IPS-15b (cell line): ENCODE data around the gene PCDHGC3.

ENCODE experiments used
- H3K27me3 ChIP-seq: one replicate; pipeline ENCODE4 v1.6.1; 2013; ENCODE audit warnings: low read length; ENCODE audit not compliant: control insufficient read depth, insufficient read depth
- H3K36me3 ChIP-seq: one replicate; pipeline ENCODE4 v1.6.1; 2013; ENCODE audit warnings: low read length; ENCODE audit not compliant: control insufficient read depth, insufficient read depth
- H3K4me1 ChIP-seq: one replicate; pipeline ENCODE4 v1.6.1; 2013; ENCODE audit warnings: mild to moderate bottlenecking, low read length; ENCODE audit not compliant: control insufficient read depth, insufficient read depth
- H3K4me3 ChIP-seq: one replicate; pipeline ENCODE4 v1.5.1; 2013; ENCODE audit warnings: low read depth, low read length
- H3K9ac ChIP-seq: one replicate; pipeline ENCODE4 v1.6.1; 2013; ENCODE audit warnings: low read depth, mild to moderate bottlenecking, low read length
- H3K9me3 ChIP-seq: one replicate; pipeline ENCODE4 v1.6.1; 2013; ENCODE audit warnings: mild to moderate bottlenecking, low read length; ENCODE audit not compliant: control insufficient read depth, insufficient read depth

Gene PCDHGC3

GRCh38 chr5:141465351-141465750 lies 10.4 kb upstream of the PCDHGC3 start:
- Histone ChIP-seq H3K27me3 (no peaks in the 10 kb centered on the region), H3K4me1 (no peaks in the 10 kb centered on the region), H3K4me3 (no peak overlapping the region), H3K9me3 (no peaks in the 10 kb centered on the region), H3K9ac (no peak overlapping the region), H3K36me3 (no peaks in the 10 kb centered on the region)

GRCh38 chr5:141476132-141476911 lies 556 bp downstream of the PCDHGC3 start:
- H3K4me1 ChIP-seq, result peaks cover 12% of the 10 kb centered on the region
- H3K27me3 ChIP-seq, result peaks cover 31% of the 10 kb centered on the region
- H3K9me3 ChIP-seq, result no peaks in the 10 kb centered on the region
- H3K36me3 ChIP-seq, result no peaks in the 10 kb centered on the region
- H3K9ac ChIP-seq, result peak overlapping the region; percentile 4
- peak overlapping the region; percentile 95 for H3K4me3 ChIP-seq

- H3K9me3 ChIP-seq, result no peaks in the 10 kb centered on the region
- no peak overlapping the region for H3K9ac ChIP-seq
- H3K4me3 ChIP-seq, result peak overlapping the region; percentile 95
- H3K27me3 ChIP-seq, result peaks cover 31% of the 10 kb centered on the region
- peaks cover 12% of the 10 kb centered on the region for H3K4me1 ChIP-seq
- no peaks in the 10 kb centered on the region for H3K36me3 ChIP-seq
Measured at GRCh38 chr5:141477044-141477575, 1.3 kb downstream of the PCDHGC3 start.

- Histone ChIP-seq H3K27me3 (peaks cover 31% of the 10 kb centered on the region), H3K9me3 (no peaks in the 10 kb centered on the region), H3K9ac (no peak overlapping the region), H3K36me3 (no peaks in the 10 kb centered on the region), H3K4me3 (peak overlapping the region; percentile 19), H3K4me1 (peaks cover 12% of the 10 kb centered on the region)
Measured at GRCh38 chr5:141477815-141478214, 2.0 kb downstream of the PCDHGC3 start.

- Histone ChIP-seq H3K9ac (no peak overlapping the region), H3K4me3 (peak overlapping the region; percentile 19), H3K4me1 (peaks cover 14% of the 10 kb centered on the region), H3K9me3 (no peaks in the 10 kb centered on the region), H3K36me3 (no peaks in the 10 kb centered on the region), H3K27me3 (peaks cover 35% of the 10 kb centered on the region)
Measured at GRCh38 chr5:141478321-141478945, 2.7 kb downstream of the PCDHGC3 start.

GRCh38 chr5:141479776-141480175 lies 4.0 kb downstream of the PCDHGC3 start:
- Histone ChIP-seq H3K4me3 (no peak overlapping the region), H3K9me3 (no peaks in the 10 kb centered on the region), H3K27me3 (peaks cover 32% of the 10 kb centered on the region), H3K9ac (no peak overlapping the region), H3K4me1 (peaks cover 25% of the 10 kb centered on the region), H3K36me3 (no peaks in the 10 kb centered on the region)

GRCh38 chr5:141483902-141484301 lies 8.1 kb downstream of the PCDHGC3 start:
- Histone ChIP-seq H3K9ac (no peak overlapping the region), H3K36me3 (no peaks in the 10 kb centered on the region), H3K4me3 (peak overlapping the region; percentile 77)

GRCh38 chr5:141484310-141484640 lies 8.5 kb downstream of the PCDHGC3 start:
- H3K36me3 ChIP-seq, result no peaks in the 10 kb centered on the region
- peaks cover 19% of the 10 kb centered on the region for H3K4me1 ChIP-seq
- peak overlapping the region; percentile 77 for H3K4me3 ChIP-seq
- no peaks in the 10 kb centered on the region for H3K9me3 ChIP-seq
- H3K9ac ChIP-seq, result no peak overlapping the region
- H3K27me3 ChIP-seq, result peaks cover 28% of the 10 kb centered on the region

More at GRCh38 chr5:141483902-141484301, 8.1 kb downstream of the PCDHGC3 start:
- Histone ChIP-seq H3K9me3 (no peaks in the 10 kb centered on the region), H3K4me1 (peaks cover 19% of the 10 kb centered on the region), H3K27me3 (peaks cover 28% of the 10 kb centered on the region)

GRCh38 chr5:141484641-141485311 lies 9.0 kb downstream of the PCDHGC3 start, which contains the start of gene PCDHGC4:
TSS of gene PCDHGC4 (plus strand) at chr5:141485030. CDS start at chr5:141485174, 144 bp downstream.
- peaks cover 33% of the 10 kb centered on the region for H3K27me3 ChIP-seq
- peak within 1 kb of the TSS; percentile 8 for H3K9ac ChIP-seq
- H3K4me3 ChIP-seq, result peak within 1 kb of the TSS; percentile 77
- peaks cover 19% of the 10 kb centered on the region for H3K4me1 ChIP-seq
- no peaks in the 10 kb centered on the region for H3K9me3 ChIP-seq
- no peaks in the 10 kb centered on the region for H3K36me3 ChIP-seq

GRCh38 chr5:141485321-141486055 lies 9.7 kb downstream of the PCDHGC3 start:
- Histone ChIP-seq H3K4me1 (peaks cover 19% of the 10 kb centered on the region), H3K4me3 (peak overlapping the region; percentile 77), H3K27me3 (peaks cover 39% of the 10 kb centered on the region), H3K9ac (peak overlapping the region; percentile 8), H3K36me3 (no peaks in the 10 kb centered on the region), H3K9me3 (no peaks in the 10 kb centered on the region)

- Histone ChIP-seq H3K27me3 (peaks cover 45% of the 10 kb centered on the region), H3K4me3 (peak overlapping the region; percentile 77), H3K9me3 (no peaks in the 10 kb centered on the region), H3K4me1 (peaks cover 19% of the 10 kb centered on the region), H3K9ac (no peak overlapping the region), H3K36me3 (no peaks in the 10 kb centered on the region)
Measured at GRCh38 chr5:141486091-141486490, 10.3 kb downstream of the PCDHGC3 start.
